GM18507 (cell line): ENCODE measurements around the gene CLEC3B.
"Not testable (repeated sequence)": the region's sequence is repeated elsewhere in the genome, so short reads cannot be mapped to it uniquely, and the experiment has no call there.

ENCODE experiments used
- DNase-seq: peaks from one replicate; pipeline ENCODE4 v3.0.0; 2011; ENCODE audit warnings: low read depth; ENCODE audit not compliant: insufficient read length; ENCODE audit errors: extremely low spot score
- FAIRE-seq: peaks from 2 replicates; lab custom pipeline; 2011; peaks lifted over from hg19 to GRCh38; lab: Jason Lieb, UNC

Gene CLEC3B

DNA sequence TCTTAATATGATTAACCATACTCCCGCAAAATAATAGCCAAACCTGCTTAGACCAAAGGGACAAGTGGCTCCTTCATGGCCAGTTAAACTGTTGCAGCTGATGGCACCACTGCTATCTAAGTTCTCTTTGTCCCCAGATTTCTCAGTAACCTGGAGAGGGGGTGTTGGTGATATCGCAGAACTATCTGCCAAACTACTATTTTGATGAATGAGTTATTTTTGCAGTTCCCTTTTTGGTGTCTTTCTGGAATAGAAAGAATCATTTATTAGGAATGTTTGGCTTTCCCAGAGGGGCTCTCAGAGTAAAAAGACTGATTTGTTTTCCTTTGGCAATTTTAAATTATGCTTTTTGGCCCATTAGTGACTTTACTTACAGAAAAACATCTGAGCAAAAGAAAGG lies 33.0 kb downstream of the CLEC3B start:
- no peak for DNase-seq
- FAIRE-seq = no peak

DNA sequence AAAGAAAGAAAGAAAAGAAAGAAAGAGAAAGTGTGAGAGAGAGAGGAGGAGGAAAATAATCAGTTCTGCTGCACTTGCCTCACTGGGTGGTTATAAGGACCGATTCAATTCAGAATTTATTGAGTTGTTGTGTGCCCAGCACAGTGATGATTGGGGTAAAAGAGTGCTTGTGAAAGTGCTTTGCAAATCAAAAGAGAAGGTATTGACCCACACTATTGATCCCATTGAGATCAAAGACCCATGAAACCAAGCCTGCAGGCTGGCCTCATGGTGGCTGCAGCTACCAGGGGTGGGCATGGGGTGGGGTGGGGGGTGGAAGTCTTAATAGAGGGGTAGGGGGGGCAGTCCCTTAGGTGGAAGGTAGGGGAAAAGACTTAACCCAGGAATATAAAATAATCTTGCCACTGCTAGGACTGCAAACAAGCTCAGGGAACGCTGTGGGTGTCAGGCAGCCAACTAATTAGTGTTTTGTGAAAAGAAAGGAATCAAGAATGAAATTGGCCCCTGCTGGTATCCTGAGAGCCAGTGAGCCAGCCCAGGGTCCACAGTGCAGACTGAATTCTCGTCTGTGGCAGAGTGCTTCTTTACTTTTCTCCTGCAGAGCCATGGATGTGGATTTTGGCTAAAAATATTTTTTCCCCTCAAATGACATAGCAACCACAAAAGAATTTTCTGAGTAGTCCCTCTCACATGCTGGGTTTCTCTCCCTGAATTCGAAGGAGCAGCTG lies 34.2 kb downstream of the CLEC3B start:
- DNase-seq (no peak), FAIRE-seq (no peak)

- no peak for FAIRE-seq
- no peak for DNase-seq
Observed at GRCh38 chr3:45062697-45063070, 36.6 kb downstream of the CLEC3B start.

DNA sequence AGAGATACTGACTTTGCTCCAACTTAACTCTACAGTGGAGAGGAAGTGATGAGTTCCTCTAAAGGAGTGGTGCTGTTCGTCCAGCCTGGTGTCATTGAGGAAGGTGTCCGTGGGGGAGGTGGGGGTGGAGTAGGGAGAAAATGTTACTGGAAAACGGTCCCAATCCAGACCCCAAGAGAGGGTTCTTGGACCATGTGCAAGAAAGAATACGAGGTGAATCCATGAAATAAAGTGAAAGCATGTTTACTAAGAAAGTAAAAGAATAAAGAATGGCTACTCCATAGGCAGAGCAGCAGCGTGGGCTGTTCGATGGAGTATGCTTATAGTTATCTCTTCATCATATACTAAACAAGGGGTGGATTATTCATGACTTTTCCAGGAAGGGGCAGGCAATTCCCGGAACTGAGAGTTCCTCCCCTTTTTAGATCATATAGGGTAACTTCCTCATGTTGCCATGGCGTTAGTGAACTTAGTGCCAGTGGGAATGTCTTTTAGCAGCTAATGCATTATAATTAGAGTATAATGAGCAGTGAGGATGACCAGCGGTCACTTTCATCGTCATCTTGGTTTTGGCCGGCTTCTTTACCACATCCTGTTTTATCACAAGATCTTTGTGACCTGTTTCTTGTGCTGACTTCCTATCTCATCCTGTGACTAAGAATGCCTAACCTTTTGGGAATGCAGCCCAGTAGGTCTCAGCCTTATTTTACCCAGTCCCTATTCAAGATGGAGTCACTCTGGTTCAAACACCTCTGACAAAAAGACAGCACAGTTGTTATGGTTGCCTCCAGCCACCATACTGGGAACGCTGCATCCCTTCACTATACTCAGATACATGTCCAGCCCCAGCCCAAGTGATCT lies 38.6 kb downstream of the CLEC3B start:
- FAIRE-seq = no peak
- no peak for DNase-seq

- no peak for FAIRE-seq
- DNase-seq = no peak
Observed at GRCh38 chr3:45065373-45065720, 39.2 kb downstream of the CLEC3B start.

DNA sequence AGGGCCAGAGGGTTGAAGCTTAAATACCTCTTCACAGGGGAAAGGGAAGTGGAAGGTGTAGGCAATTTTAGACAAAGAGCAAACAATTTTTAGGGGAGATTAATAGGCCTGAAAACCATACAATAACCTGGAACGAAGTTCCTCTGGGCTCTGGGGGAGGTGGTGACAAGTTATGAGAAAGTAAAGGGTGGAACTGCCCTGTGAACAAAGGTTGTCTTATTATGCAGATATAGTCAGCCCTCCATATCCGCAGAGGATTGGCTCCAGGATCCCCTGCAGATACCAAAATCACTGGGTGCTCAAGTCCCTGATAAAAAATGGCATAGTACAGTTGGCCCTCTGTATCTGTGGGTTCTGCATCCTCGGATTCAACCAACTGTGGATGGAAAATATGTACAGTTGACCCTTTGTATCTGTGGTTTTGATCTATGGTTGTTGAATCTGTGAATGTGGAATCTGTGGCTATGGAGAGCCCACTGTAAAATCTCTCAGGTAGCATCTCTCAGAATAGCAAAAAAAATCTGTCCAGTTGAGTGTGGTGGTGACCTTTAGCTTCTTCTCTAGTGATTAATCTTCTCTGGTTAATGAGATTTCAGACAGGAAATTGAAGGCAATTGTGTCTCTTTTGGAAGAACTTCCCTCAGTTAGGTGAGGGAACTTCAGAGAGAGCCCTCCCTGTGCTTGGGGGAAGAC lies 40.2 kb downstream of the CLEC3B start:
- DNase-seq (no peak), FAIRE-seq (peak; percentile 9)

GRCh38 chr3:45067486-45067885 lies 41.4 kb downstream of the CLEC3B start:
- FAIRE-seq (no peak), DNase-seq (no peak)

DNA sequence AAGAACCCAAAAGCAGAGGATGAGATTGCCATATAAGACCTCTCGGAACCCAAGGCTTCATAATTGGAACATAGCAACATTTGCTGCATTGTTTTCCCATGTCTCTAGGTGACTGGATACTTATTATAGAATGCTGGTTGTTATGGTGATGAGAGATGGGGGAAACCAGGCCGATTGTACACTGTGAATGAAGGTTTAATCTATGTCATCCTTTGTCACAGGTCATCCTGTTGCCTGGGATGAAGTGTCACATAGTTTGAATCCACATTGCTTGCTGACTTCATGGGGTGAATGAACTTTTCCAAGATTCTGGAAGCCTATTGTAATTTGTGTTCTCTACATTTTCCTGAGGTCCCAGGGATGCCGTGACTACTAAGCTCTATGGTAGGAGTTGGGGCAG lies 41.8 kb downstream of the CLEC3B start:
- FAIRE-seq (no peak), DNase-seq (no peak)

DNA sequence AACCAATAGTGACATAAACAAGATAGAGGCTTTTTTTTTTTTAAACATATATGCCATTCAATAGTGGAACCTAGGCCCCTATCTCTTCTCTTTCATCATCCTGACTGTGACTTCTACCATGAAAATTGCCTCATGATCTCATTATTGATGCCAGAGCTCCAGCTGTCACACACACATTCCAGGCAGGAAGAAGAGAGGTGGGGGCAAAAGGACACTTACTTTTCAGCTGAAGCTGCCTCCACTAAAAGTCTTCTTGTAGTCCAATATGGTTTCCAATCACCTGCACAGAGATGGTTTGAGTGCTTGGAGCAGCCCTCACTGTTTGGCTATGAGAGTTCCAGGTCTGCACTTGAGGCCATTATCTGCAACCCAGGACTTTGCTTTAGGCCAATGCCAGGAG lies 45.0 kb downstream of the CLEC3B start:
- no peak for DNase-seq
- no peak for FAIRE-seq

- FAIRE-seq (no peak), DNase-seq (no peak)
Observed at GRCh38 chr3:45075821-45076625, 49.9 kb downstream of the CLEC3B start.

DNA sequence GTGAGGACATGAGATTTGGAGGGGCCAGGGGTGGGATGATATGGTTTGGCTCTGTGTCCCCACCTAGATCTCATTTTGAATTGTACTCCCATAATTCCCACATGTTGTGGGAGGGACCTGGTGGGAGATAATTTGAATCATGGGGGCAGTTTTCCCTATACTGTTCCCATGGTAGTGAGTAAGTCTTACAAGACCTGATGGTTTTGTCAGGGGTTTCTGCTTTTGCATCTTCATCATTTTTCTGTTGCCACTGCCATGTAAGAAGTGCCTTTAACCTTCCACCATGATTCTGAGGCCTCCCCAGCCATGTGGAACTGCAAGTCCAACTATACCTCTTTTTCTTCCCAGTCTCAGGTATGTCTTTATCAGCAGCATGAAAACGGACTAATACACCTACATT lies 52.2 kb downstream of the CLEC3B start:
- DNase-seq, FAIRE-seq: not testable (repeated sequence)

GRCh38 chr3:45078910-45079522 lies 52.9 kb downstream of the CLEC3B start:
- no peak for DNase-seq
- FAIRE-seq = no peak

GRCh38 chr3:45079715-45080114 lies 53.6 kb downstream of the CLEC3B start:
- DNase-seq = no peak
- no peak for FAIRE-seq

DNA sequence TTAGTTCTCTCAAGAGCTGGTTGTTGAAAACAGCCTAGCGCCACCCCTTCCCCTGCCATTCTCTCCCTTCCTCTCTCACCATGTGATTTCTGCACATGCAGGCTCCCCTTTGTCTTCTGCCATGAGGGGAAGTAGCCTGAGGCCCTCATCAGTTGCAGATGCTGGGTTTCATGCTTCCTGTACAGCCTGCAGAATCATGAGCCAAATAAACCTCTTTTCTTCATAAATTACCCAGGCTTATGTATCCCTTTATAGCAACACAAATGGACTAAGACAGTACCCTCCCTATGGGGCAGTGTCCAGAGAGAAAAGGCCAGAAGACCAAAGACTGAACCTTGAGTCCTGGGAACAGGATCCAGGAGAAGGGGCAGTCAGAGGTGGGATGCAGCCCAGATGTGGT lies 54.7 kb downstream of the CLEC3B start:
- FAIRE-seq (no peak), DNase-seq (no peak)

GRCh38 chr3:45081506-45082141 lies 55.5 kb downstream of the CLEC3B start:
- no peak for FAIRE-seq

GRCh38 chr3:45082142-45082538 lies 56.0 kb downstream of the CLEC3B start:
- FAIRE-seq (no peak), DNase-seq (no peak)

More at GRCh38 chr3:45081506-45082141, 55.5 kb downstream of the CLEC3B start:
- DNase-seq = no peak

GRCh38 chr3:45083023-45083422 lies 56.9 kb downstream of the CLEC3B start:
- FAIRE-seq (no peak), DNase-seq (no peak)

GRCh38 chr3:45084361-45084760 lies 58.3 kb downstream of the CLEC3B start:
- FAIRE-seq (no peak), DNase-seq (no peak)
